HL-60/S4 treated with phorbol 12-myristate 13-acetate at 8.2 ng/mL for 4 days and 3 days (cell line): ENCODE results near the gene GTSE1.

Source experiments
- in situ Hi-C: fragments of 300-500 bp; cut with MboI; formaldehyde crosslinking; loops from 2 replicates; pipeline ENCODE4 v1.15.0; 2022; ENCODE audit warnings: low sequenced_read_pairs

GTSE1 gene

GRCh38 chr22:46274381-46274780, 22.3 kb upstream of the GTSE1 start:
- in situ Hi-C loops = no loop called here

DNA sequence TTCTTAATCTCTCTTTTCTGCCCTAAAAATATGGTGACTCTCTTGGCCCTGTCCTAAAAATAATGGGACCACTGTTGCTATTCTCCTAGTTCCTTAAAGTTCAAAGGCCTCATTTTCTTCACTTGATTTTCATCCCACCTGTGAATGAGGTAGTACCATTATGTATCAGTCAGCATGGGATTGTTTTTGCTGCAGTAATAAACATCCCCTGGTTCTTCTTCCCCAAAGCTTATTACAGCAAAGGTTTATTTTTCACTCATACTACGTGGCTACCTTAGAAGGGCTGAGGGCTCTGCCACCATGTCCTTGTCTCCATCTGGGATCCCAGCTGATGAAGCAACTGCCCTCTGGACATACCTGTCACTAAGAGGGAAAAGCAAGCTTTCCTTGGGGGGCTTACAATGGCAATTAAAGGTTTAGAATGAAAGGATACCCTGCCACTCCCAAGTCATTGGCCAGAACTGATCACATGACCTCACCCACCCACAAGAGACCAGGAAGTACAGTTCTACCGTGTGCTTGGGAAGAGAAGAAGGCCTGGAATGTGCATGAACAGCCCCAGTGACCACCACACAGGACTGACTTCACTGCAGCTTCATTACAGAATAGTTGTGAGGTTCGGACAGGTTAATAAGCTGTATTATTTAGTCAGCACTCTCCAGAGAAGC, 21.1 kb upstream of the GTSE1 start:
- in situ Hi-C loops = no loop called here

GRCh38 chr22:46276563-46276962, 20.1 kb upstream of the GTSE1 start:
- in situ Hi-C loops = no loop called here

GRCh38 chr22:46278656-46279645, 17.7 kb upstream of the GTSE1 start:
- in situ Hi-C loops = no loop called here

- in situ Hi-C loops = no loop called here
Measured at GRCh38 chr22:46280063-46280817, 16.4 kb upstream of the GTSE1 start.

DNA sequence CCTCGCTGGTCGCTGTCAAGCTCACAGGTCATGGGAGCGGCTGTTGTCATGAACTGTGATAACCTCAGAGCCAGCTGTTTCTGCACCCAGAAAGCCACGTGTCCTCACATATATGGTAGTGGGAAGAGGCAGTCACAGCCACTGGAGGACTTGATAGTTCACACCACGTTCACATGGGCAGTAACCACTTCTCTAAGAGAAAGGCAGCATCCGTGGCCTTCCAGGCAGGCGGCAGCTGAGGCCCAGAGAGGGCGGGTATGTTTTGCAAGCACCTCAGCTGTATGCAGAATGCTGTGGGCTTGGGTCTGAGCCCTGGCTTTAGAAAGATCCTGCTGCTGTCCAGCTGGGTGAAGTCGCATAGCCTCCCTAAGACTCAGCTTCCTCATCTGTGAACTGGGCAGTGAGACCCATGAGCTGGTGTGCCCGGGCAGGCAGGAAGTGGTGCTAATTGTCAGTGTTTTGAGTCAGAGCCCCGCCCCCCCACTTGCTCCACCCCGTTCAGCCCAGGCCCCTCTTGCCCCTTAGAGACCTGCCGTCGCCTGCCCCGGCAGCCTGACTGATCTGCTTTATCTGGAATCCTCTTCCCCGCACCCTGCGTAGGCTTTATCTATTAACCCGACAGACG, 15.6 kb upstream of the GTSE1 start:
- in situ Hi-C loops = no loop called here

GRCh38 chr22:46281866-46282678, 14.6 kb upstream of the GTSE1 start:
- in situ Hi-C loops = no loop called here

DNA sequence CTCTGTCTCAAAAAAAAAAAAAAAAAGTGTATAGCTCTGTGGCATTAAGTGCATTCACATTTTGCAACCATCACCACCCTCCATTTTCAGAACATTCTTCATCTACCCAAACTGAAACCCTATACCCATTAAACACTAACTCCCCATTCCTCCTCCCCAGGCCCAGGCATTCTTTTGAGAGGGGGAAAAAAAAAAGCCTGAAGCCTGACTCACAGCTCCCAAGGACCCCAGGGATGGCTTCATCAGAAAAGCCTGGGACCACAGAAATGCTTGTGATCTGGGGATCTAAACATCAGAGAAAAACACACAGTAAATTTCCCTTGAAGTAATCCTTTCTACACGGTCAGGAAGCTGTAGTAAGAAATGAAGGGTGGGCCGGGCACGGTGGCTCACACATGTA, 10.7 kb upstream of the GTSE1 start:
- in situ Hi-C loops = no loop called here

DNA sequence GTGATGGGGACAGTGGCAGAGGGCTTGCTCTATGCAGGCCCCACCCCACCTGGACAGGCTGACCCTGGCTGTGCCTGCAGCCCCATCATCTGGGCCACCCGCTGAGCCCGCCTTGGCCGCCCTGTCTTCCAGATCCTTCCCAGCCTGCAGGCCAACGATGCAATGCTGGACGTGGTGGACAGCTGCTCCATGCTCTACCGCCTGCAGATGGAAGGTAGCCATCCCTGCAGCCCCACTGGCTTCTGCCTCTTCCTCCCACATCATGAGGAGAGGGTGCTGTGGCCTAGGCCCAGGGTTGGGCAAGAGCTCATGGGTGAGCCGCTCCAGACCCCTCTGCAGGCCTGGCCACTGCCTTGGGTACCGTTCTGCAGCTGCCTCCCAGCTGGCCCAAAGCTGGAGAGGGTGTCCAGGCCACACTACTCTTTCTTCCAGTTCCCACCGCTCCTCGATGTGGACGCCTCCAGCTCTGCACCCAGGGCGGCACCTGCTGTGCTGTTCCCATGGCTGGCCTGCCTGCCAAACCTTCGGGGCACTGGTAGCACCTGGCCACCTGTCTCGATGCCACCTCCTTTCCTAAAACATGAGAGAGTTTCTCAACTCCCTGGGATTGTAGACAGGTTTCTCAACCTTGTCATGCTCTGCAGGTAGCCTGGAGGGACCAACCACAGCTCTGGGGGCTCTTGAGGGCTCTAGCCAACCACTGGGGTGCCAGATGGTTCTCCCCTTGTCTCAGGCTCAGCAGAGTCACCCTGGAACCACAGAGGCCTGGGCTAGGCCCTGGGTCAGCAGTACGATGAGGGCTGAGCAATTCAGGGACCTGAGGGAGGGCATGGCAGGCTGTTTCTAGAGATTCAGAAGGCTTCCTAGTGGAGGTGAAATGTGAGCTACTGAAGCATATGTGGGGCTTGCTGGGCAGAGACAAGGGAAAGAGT, 9.5 kb upstream of the GTSE1 start:
- in situ Hi-C loops = no loop called here

DNA sequence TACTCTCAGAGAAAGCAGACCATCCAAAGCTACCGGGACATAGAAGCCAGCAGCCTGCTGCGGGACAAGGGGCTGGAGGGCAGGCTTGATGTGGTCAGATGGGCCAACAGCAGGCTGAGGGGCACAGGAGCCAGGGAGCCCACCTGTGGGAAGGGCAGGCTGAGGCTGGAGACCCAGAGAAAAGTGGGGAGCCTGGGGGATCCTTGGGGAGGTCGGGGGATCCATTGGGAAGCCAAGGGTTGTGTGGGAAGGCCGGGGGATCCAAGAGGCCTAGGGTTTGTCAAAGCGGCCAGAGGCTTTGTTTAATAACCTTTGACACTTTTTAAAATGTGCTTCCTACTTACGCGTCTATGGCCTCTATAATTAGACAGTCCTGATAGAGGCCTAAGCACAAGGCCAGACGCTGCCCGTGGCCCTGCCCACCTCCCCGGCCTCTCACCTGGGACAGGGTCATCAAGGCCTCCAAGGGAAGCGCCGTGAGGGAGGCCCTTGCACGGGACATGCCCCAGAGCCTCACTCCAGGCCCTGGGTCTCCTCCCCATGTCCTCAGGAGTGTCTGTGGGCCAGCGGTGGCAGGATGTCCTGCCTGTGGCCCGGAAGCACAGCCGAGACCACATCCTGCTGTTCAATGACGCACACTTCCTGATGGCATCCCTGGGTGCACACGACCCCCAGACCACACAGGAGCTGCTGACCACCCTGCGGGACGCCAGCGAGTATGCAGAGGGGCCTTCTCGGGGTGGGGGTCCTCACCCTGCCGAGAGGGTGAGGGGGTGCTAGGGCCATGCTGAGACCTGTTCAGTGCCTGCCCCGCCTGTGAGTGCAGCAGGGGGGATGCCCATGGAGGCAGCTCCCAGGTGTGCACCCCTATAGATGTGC, 8.6 kb upstream of the GTSE1 start:
- in situ Hi-C loops = no loop called here

- in situ Hi-C loops = no loop called here
Measured at GRCh38 chr22:46288846-46289243, 7.8 kb upstream of the GTSE1 start.

GRCh38 chr22:46289244-46289891, 7.3 kb upstream of the GTSE1 start:
- in situ Hi-C loops = no loop called here

GRCh38 chr22:46290121-46290842, 6.4 kb upstream of the GTSE1 start:
- in situ Hi-C loops = no loop called here

- in situ Hi-C loops = no loop called here
Measured at GRCh38 chr22:46290843-46291785, 5.6 kb upstream of the GTSE1 start.

- in situ Hi-C loops = no loop called here
Measured at GRCh38 chr22:46292173-46292572, 4.5 kb upstream of the GTSE1 start.

- in situ Hi-C loops = no loop called here
Measured at GRCh38 chr22:46292732-46293131, 3.9 kb upstream of the GTSE1 start.
